Hematopoietic multipotent progenitor cell treated with erythropoietin and hydrocortisone succinate and interleukin-3 and kit ligand, for 17 days (in vitro differentiated cells): ENCODE data around the gene COL6A3.
"Not testable (repeated sequence)": the region's sequence is repeated elsewhere in the genome, so short reads cannot be mapped to it uniquely, and the experiment has no call there.

ENCODE experiments used
- DNase-seq: peaks from one replicate; pipeline ENCODE4 v3.0.0-alpha.2; 2015; ENCODE audit warnings: low spot score

Gene COL6A3

GRCh38 chr2:237383991-237384671 lies 29.8 kb downstream of the COL6A3 start:
- no peak for DNase-seq

GRCh38 chr2:237380768-237381167 lies 33.2 kb downstream of the COL6A3 start:
- DNase-seq, result no peak

GRCh38 chr2:237379636-237380035 lies 34.3 kb downstream of the COL6A3 start:
- no peak for DNase-seq

GRCh38 chr2:237378650-237379049 lies 35.3 kb downstream of the COL6A3 start:
- DNase-seq, result no peak

GRCh38 chr2:237374284-237375060 lies 39.5 kb downstream of the COL6A3 start:
- DNase-seq, result no peak

GRCh38 chr2:237371856-237372255 lies 42.1 kb downstream of the COL6A3 start:
- no peak for DNase-seq

GRCh38 chr2:237365671-237366070 lies 48.3 kb downstream of the COL6A3 start:
- DNase-seq, result no peak

- no peak for DNase-seq
Observed at GRCh38 chr2:237364655-237365054, 49.3 kb downstream of the COL6A3 start.

- DNase-seq, result no peak
Observed at GRCh38 chr2:237361194-237362004, 52.6 kb downstream of the COL6A3 start.

- no peak for DNase-seq
Observed at GRCh38 chr2:237359894-237360780, 53.8 kb downstream of the COL6A3 start.

- DNase-seq, result no peak
Observed at GRCh38 chr2:237359518-237359840, 54.5 kb downstream of the COL6A3 start.

GRCh38 chr2:237358721-237359517 lies 55.0 kb downstream of the COL6A3 start:
- DNase-seq, result no peak

- no peak for DNase-seq
Observed at GRCh38 chr2:237355701-237356100, 58.3 kb downstream of the COL6A3 start.

- DNase-seq, result no peak
Observed at GRCh38 chr2:237354892-237355291, 59.1 kb downstream of the COL6A3 start.

- not testable (repeated sequence) for DNase-seq
Observed at GRCh38 chr2:237354172-237354571, 59.8 kb downstream of the COL6A3 start.

- no peak for DNase-seq
Observed at GRCh38 chr2:237353215-237353614, 60.7 kb downstream of the COL6A3 start.

GRCh38 chr2:237352279-237352845 lies 61.6 kb downstream of the COL6A3 start:
- DNase-seq, result no peak

- no peak for DNase-seq
Observed at GRCh38 chr2:237351796-237352195, 62.2 kb downstream of the COL6A3 start.

GRCh38 chr2:237351046-237351445 lies 62.9 kb downstream of the COL6A3 start:
- DNase-seq, result no peak

- DNase-seq, result no peak
Observed at GRCh38 chr2:237350597-237350996, 63.4 kb downstream of the COL6A3 start.

GRCh38 chr2:237350070-237350469 lies 63.9 kb downstream of the COL6A3 start:
- no peak for DNase-seq
